GM12872 (cell line): ENCODE measurements around the gene HSFX4.
"Not testable (repeated sequence)": the region's sequence is repeated elsewhere in the genome, so short reads cannot be mapped to it uniquely, and the experiment has no call there.

Source experiments
- TF ChIP-seq, protein P1 (sequence below): IDR thresholded peaks from 3 replicates; pipeline ENCODE4 v1.5.1; 2011; ENCODE audit warnings: low read depth, mild to moderate bottlenecking, low read length, moderate library complexity; ENCODE audit not compliant: insufficient read depth

Gene HSFX4, protein sequence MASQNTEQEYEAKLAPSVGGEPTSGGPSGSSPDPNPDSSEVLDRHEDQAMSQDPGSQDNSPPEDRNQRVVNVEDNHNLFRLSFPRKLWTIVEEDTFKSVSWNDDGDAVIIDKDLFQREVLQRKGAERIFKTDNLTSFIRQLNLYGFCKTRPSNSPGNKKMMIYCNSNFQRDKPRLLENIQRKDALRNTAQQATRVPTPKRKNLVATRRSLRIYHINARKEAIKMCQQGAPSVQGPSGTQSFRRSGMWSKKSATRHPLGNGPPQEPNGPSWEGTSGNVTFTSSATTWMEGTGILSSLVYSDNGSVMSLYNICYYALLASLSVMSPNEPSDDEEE

DNA sequence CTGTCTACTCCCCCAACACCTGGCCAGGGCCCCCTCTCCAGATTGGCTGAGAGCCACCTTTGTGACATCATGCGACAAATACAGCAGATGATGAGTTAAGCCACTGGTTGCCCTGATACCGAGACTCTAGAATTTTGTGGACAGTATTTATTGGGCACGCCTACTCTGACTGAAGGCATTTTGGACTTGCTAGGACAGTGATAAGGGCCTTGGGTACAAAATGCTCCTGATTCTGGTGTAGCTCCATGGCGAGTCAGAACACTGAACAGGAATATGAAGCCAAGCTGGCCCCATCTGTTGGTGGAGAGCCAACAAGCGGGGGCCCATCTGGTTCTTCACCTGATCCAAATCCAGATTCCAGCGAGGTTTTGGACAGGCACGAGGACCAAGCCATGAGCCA, at the start of gene HSFX4:
Gene HSFX4 (plus strand): TSS at position 174 of the 400 bp plus-strand sequence. CDS start 72 bp downstream, at position 246.
- TF ChIP-seq, protein P1, sequence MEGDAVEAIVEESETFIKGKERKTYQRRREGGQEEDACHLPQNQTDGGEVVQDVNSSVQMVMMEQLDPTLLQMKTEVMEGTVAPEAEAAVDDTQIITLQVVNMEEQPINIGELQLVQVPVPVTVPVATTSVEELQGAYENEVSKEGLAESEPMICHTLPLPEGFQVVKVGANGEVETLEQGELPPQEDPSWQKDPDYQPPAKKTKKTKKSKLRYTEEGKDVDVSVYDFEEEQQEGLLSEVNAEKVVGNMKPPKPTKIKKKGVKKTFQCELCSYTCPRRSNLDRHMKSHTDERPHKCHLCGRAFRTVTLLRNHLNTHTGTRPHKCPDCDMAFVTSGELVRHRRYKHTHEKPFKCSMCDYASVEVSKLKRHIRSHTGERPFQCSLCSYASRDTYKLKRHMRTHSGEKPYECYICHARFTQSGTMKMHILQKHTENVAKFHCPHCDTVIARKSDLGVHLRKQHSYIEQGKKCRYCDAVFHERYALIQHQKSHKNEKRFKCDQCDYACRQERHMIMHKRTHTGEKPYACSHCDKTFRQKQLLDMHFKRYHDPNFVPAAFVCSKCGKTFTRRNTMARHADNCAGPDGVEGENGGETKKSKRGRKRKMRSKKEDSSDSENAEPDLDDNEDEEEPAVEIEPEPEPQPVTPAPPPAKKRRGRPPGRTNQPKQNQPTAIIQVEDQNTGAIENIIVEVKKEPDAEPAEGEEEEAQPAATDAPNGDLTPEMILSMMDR = not testable (repeated sequence)

DNA sequence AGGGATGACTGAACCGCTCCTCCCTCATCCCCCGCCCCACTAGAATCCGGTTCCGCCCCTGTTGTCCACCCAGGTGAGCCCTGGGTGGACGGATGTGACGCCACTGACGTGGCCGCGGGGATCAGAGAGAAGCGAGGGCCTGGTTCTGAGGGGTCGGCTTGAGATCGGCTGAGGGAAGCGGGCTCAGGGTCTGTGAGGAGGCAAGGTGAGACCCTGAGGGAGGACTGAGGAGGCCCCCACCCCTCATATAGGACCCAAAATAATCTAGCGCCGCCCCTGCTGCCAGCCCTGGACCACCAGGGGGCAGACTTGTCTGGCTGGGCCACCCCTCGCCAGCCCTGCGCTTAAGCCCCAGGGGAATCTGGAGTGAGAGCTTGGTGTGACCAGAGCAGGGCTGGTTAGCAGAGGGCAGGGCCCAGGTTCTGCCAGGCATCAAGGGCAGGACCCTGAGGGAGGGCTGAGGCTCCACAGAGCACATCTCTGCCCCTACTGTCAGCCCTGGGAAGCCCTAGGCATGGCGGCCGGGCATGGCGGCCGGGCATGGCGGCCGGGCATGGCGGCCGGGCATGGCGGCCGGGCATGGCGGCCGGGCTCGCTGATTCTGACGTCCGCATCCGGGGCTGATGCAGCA, 48.2 kb upstream of the HSFX4 start, which contains the start of gene MAGEA8:
Gene MAGEA8 (plus strand): TSS at position 103 of the 631 bp plus-strand sequence. CDS start 3,090 bp downstream, outside the sequence.
- TF ChIP-seq, protein P1 = peak; percentile 42

DNA sequence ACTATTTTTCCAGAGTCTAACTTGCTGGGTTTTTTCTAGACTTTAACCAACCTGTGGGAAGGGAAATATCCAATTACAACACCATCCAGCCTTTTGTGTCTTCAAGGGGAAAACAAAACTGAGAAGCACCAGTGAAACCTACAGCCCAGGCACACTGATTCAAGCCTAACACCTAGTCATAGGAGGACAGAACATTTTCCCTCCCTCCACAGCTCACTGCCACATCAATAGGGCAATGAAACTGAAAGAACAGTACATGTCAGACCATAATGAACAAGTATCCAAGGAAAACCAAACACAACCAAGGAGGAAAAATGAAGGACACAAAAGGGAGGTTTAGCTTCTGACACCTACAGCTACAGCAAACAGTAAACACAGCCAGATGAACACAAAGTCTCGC, 30.8 kb upstream of the HSFX4 start:
- TF ChIP-seq, protein P1 = no peak

DNA sequence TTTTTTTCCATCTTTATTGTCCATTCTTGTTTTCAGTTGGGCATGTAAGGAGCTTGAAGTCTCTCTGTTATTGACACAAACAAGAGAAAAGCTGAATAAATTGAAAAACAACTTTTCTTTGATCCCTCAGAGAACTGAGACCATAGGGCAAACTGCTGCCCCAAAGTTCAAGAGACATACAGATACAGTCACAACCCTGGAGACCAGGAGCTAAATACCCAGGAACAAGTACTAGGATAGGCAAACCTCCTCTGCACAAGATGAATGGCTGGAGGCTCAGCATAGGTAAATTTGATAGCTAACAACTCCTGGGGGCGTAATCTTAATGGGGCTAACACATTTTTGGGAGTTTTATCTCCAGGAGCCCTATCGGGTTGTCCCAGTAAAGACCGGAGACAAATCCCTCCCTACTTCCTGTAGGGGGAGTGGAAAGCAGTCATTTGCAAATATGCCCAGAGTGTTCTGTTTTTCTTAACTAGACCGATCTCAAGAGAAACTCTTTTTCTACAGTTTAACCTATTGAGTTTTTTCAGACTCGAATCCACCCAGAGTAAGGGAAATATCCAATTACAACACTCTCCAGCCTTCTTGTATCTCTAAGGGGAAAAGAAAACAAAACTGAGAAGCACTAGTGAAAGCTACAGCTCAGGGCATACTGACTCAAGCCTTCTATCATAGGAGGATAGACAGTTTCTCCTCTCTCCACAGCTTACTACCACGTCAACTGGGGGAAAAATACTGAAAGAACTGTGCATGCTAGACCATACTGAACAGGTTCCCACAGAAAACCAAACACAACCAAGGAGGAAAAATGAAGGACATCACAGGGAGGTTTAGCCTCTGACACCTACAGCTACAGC, 25.3 kb upstream of the HSFX4 start:
- TF ChIP-seq, protein P1 = no peak

DNA sequence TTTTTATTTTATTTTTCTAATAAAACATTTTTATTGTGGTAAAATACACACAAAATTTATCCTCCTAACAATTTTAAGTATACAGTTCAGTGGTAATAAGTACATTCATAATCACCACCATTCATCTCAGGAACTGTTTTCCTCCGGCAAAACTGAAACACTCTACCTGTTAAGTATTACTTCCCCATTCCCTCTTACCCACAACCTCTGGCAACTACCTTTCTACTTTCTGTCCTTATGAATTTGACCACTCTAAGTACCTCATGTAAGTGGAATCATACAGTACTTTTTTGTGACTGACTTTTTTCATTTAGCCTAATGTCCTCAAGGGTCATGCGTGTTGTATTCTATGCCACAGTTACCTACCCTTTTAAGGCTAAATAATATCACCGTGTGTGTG, 21.1 kb upstream of the HSFX4 start:
- TF ChIP-seq, protein P1 = no peak

DNA sequence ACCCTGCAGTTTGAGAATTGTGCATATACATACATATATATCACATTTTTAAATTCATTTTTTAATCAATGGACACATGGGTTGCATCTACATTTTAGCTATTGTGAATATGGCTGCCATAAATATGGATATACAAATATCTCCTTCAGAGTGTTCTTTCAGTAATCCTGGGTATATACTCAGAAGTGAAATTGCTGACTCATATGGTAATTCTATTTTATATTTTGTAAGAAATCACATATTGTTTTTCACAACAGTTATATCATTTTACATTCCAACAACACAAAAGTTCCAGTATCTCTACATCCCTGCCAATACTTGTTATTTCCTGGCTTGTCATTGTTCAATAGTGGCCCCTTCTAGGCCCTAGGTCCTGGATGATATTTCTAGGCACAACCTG, 20.6 kb upstream of the HSFX4 start:
- TF ChIP-seq, protein P1 = no peak
